IPS DF 4.7 (cell line): Measurements from ENCODE around the gene NOL3.

Experiments used
- DNase-seq: peaks from one replicate; pipeline ENCODE4 v3.0.0-alpha.2; 2013; ENCODE audit warnings: low spot score; ENCODE audit errors: extremely low read depth

The NOL3 gene

DNA sequence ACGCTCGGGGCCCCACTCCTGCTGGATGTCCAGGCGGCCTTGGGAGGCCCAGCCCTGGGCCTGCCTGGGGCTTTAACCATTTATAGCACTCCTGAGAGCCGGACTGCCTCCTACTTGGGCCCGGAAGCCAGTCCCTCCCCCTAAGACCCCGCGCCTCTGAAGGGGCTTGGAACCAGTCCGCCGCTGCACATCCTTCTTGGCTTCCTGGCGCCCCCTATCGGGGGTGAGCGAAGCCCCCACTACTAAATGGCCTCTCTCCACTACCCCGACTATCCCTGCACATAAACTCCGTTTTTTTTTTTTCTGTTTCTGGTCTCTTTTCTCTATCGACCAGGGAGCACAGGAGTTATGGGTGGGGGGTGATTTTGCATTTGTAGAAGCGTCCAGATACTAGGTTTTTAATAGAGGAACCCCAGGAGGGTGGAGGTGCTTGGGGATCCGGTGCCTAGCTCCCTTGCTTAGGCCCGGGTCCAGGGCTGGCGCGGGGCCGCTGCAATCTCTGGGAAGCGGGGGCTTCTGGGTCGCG lies 633 bp upstream of the NOL3 start:
- no peak for DNase-seq

GRCh38 chr16:67170949-67171649 lies 761 bp downstream of the NOL3 start:
- DNase-seq = no peak

DNA sequence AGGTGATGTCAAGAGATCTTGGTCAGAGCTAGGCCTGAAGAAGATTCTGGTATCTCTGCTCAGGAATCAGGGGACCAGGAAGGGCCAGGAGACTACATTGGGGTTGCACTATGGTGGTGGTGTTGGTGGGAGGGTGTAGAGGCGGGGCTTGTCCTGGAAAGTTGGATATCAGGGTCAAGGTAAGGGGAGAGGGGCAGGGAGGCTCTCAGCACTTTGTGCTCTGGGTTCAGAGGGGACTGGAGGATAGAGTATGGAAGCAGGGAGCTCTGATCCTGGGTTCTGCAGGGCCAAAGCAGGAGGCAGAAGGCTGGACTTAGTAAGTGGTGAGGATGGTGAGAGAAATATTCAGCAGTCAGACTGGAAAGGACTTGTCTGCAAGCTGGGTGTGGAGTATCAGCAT lies 3.0 kb downstream of the NOL3 start:
- DNase-seq = no peak

GRCh38 chr16:67173808-67174705 lies 3.7 kb downstream of the NOL3 start:
- DNase-seq = no peak

GRCh38 chr16:67174706-67175231 lies 4.4 kb downstream of the NOL3 start:
- DNase-seq = no peak

GRCh38 chr16:67176662-67177061 lies 6.3 kb downstream of the NOL3 start:
- no peak for DNase-seq

DNA sequence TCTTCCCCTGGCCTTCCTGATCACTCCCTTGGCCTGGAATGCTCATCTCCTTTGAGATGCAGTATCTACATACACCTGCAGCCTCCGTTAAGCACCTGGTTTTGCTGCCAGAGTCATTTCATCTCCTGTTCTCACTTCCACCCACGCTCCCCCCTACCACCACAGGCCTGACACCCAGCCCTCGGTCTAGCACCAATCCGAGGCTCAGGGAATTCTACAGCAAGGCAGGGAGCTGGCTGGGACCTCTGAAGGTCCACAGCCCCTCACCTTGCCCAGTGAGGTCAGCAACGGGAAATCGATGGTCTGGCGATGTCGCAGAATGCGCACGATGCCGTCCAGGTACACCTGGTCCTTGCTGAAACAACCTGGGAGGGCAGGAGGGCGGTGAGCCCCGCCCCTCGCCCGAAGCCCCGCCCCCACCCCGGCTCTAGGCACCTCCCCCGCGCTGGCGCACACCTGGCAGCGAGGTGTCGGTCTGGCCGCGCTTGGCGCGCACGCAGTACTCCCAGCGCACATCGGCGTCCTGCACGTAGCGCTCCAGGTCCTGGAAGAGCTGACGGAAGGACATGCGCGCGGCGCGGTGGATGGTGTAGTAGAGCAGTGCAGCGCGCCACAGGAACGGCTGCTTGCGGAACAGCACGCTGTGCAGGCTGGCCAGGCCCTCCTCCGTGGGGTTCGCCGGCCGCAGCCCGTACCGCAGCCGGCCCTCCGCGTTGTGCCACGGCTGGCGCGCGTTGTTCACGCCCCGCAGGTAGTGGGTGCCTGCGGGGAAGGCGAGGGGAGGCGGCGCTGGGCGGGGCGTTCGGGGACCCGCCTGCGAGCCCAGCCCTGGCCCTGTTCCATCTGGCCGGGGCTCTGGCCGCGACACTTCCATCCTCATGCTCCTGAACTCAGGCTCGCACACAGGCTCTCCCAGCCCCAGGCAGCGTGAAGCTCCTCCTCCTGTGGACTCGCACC lies 7.7 kb downstream of the NOL3 start:
- DNase-seq = no peak

- DNase-seq = no peak
Observed at GRCh38 chr16:67179421-67180080, 9.2 kb downstream of the NOL3 start.

GRCh38 chr16:67180166-67180565 lies 9.8 kb downstream of the NOL3 start:
- no peak for DNase-seq

DNA sequence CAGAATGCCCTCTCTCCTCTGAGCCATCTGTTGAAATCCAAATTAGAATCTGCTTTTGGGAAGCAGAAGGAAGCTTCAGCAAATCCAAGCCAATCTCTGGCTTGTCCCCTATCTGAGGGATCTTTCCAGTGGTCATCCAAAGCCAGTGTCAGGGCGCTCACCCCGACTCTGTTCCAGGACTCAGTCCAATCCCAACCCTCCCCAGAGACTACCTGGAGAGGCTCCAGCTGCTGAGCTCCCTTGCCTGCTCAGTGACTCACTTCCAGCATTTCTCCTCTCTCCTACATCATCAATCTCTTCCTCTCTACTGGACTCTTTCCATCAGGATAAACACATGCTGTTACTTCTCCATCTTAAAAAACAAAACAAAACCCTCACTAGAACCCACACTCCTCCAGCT lies 11.0 kb downstream of the NOL3 start:
- no peak for DNase-seq

GRCh38 chr16:67182288-67182687 lies 11.9 kb downstream of the NOL3 start:
- no peak for DNase-seq

DNA sequence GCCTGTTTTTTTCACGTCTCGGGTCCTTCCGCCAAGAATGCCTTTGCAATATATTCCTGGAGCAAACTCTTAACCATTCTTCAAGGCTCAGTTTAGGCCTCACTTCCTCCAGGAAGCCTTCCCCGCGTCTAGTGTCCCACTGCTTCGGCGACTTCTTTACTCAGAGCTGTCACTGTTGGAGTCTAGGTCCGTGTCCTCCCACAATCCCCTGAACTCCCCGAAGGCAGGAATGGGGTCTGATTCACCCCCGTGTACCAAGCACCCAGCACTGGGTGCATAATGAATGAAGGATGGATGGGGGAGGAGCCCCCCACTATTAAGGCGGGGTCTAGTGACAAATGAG lies 12.9 kb downstream of the NOL3 start:
- DNase-seq = no peak

GRCh38 chr16:67183627-67184452 lies 13.5 kb downstream of the NOL3 start, which contains the start of gene MATCAP1:
Gene MATCAP1 (minus strand): TSS chr16:67183963. CDS start chr16:67180610, 3,353 bp downstream.
- DNase-seq = no peak

DNA sequence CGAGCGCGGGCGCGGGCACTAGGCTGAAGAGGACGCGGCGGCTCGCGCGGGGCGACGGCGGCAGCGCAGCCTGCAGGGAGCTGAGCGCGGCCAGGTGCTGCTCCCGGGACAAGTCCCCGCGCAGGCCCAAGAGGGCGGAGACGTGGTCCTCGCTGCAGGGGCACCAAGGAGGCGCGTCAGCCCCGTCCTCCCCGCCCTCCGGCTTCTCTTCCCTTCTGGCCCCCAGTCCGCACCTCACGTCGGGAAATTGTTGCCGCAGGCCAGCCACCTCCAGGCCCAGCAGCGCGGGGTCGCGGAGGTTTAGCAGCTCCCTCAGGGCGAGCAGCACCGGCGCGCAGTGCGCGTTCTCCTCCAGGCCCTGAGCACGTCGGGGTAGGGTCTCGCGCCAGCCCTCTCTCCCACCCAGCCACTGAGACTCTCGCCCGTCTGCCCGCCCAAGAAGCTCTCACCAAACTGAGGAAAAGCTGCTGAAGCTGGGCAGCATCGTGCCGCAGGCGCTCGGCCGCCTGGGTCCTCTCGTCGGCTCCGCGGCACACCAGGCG lies 14.2 kb downstream of the NOL3 start:
- no peak for DNase-seq

GRCh38 chr16:67184995-67185650 lies 14.8 kb downstream of the NOL3 start:
- no peak for DNase-seq

- DNase-seq = no peak
Observed at GRCh38 chr16:67185651-67186134, 15.4 kb downstream of the NOL3 start.

DNA sequence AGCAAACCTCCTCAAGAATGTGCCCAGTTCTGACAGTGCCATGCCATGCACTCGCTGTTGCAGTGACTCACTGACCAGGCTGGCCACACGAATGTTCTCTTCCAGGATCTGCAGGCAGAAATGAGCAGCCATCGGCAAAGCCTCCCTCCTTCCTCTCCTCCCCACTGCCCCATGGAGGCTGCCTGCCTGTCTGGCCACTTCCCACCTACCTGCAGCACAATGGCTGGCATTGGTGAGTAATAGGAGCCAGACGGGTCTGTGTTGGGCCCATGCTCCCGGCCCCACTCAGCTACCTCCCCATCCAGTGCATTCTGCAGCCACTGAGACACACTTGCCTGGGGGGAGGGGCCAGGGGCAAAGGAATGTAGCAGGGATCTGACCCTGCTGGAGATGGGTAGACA lies 16.2 kb downstream of the NOL3 start:
- no peak for DNase-seq

DNA sequence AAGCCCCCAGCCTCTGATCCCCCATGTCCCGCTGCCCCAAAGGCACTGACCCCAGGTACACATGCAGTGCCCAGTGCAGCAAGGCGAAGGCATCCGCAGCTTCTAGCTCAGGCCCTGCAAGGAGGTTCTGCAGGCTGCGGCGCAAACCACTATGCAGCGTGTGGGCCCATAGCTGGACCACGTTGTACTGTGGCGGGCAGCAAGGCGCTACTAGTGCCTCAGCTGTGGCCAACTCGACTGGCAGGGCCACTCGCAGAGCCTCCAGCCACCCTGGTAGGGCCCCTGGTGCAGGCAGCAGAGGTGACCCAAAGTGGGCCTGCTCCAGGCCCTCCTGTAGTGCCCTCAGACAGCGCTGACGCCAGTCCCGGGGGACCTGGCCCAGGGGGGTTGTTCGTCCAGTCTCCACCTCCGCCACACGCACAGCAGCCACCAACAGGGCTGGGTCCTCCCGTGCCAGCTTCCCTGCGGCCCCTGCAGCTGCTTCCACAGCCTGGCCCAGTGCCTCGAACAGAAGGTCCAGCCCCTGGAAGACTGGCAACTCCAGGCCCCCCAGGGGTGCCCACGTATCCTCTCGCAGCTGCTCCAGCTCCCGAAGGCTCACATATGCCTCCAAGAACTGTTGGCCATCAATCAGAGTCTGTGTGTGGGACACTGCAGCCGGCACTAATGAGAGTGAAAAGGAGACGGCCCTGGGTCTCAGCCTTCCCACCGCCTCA lies 17.0 kb downstream of the NOL3 start:
- no peak for DNase-seq
